Esophagus muscularis mucosa (tissue), 4 donors: Measurements from ENCODE around the gene PXT1. TPM values are rescaled to one million over a fixed set of nuclear protein-coding genes. Genes with fewer than 3 reads are reported as not detected.
"Not testable (repeated sequence)": the region's sequence is repeated elsewhere in the genome, so short reads cannot be mapped to it uniquely, and the experiment has no call there.

Experiments used
- DNase-seq: peaks from one replicate; pipeline ENCODE4 v3.0.0-alpha.2; 2017; ENCODE audit errors: extremely low spot score
- H3K27ac ChIP-seq, 4 donors: fragments of 200-600 bp; sonication (generic); replicated peaks in 1 of 4; 1 replicate in 3 of 4; 2 replicates in 1 of 4; pipeline ENCODE4 v1.5.1; 2016 to 2019; ENCODE audit warnings: mild to moderate bottlenecking in 1 of 4
- H3K27me3 ChIP-seq, 4 donors: fragments of 200-600 bp; sonication (generic); one replicate each; pipeline versions ENCODE4 v1.5.1 to v1.6.0; 2016 to 2019
- H3K36me3 ChIP-seq, 4 donors: fragments of 200-600 bp; sonication (generic); one replicate each; pipeline ENCODE4 v1.5.1; 2016 to 2019
- H3K4me1 ChIP-seq, 4 donors: fragments of 200-600 bp; sonication (generic); one replicate each; pipeline ENCODE4 v1.5.1; 2016 to 2019
- H3K4me3 ChIP-seq, 4 donors: fragments of 200-600 bp; sonication (generic); 1 replicate in 2 of 4; 2 replicates in 2 of 4; pipeline ENCODE4 v1.5.1; 2016 to 2019; ENCODE audit warnings: mild to moderate bottlenecking in 4 of 4, moderate library complexity in 1 of 4
- H3K9me3 ChIP-seq, 4 donors: fragments of 200-600 bp; sonication (generic); 1 replicate in 3 of 4; 2 replicates in 1 of 4; pipeline ENCODE4 v1.5.1; 2016 to 2019
- EP300 ChIP-seq: sonication (generic); formaldehyde crosslinking; IDR thresholded peaks from one replicate; pipeline ENCODE4 v1.6.1; 2017; ENCODE audit warnings: antibody characterized with exemption
- POLR2A ChIP-seq: fragments of 450-650 bp; IDR thresholded peaks from one replicate; pipeline ENCODE4 v1.6.1; 2017; ENCODE audit warnings: antibody characterized with exemption, moderate library complexity, mild to moderate bottlenecking, low read depth
- POLR2AphosphoS5 ChIP-seq, 2 donors: sonication (generic); formaldehyde crosslinking; IDR thresholded peaks; one replicate each; pipeline ENCODE4 v1.6.1; 2017; ENCODE audit warnings: antibody characterized with exemption in 2 of 2
- WGBS: methylation state at CpG from one replicate; pipeline ENCODE4 v1.1.5; 2018; 5-methylcytosine and 5-hydroxymethylcytosine counted together
- intact Hi-C: fragments of 100-400 bp; cut with DNase I; formaldehyde crosslinking; loops from one replicate; pipeline ENCODE4 v1.15.1; 2023
- total RNA-seq, 4 donors: library from RNA; depleted of rRNA; stranded (reverse); fragments of >200 nt; gene quantifications; one replicate each; pipeline versions ENCODE4 v1.1.0 to v1.2.1, GENCODE V29; 2016
- TF ChIP-seq, protein P1 (sequence below), 3 experiments: fragments of 200-600 bp in 2 of 3; fragments of 450-650 bp in 1 of 3; sonication (generic) in 2 of 3; IDR thresholded peaks; one replicate each; pipeline ENCODE4 v1.5.1; 2017 to 2019; ENCODE audit warnings: antibody characterized with exemption in 3 of 3, mild to moderate bottlenecking in 2 of 3, moderate library complexity in 1 of 3

The PXT1 gene
- total RNA-seq, 4 donors from 2014 or later = not detected

DNA sequence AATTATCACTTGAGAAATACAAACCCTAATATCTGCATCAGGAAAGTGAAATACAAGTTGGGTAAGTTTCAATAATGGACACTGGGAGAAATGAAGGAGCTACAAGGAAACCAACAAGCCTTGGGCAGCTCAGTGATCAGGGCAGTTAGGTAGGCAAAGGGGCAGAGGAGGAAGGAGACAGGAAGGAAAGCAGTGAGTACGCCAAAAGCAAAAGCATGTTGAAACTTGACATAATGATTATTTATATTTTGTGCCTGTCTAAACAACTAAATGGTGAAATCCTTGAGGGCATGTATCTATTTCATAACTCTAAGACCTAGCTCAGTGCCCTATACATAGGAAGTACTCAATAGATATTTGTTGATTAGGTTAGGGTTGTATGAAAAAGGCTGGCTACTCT lies 23.3 kb downstream of the PXT1 start:
- H3K4me3 ChIP-seq = no peak overlapping the region
- WGBS = 88% methylated on average over 1 of the region's 1 CpG
- no peaks in the 10 kb centered on the region for H3K27me3 ChIP-seq
- TF ChIP-seq EP300 (no peak), POLR2AphosphoS5 (IDR thresholded peaks at IDR 0.05) (no peak), POLR2A (no peak)
- TF ChIP-seq, protein P1, sequence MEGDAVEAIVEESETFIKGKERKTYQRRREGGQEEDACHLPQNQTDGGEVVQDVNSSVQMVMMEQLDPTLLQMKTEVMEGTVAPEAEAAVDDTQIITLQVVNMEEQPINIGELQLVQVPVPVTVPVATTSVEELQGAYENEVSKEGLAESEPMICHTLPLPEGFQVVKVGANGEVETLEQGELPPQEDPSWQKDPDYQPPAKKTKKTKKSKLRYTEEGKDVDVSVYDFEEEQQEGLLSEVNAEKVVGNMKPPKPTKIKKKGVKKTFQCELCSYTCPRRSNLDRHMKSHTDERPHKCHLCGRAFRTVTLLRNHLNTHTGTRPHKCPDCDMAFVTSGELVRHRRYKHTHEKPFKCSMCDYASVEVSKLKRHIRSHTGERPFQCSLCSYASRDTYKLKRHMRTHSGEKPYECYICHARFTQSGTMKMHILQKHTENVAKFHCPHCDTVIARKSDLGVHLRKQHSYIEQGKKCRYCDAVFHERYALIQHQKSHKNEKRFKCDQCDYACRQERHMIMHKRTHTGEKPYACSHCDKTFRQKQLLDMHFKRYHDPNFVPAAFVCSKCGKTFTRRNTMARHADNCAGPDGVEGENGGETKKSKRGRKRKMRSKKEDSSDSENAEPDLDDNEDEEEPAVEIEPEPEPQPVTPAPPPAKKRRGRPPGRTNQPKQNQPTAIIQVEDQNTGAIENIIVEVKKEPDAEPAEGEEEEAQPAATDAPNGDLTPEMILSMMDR (IDR thresholded peaks at IDR 0.05) = no peak
- H3K27ac ChIP-seq = no peak overlapping the region
- intact Hi-C loops = no loop called here
- H3K4me1 ChIP-seq = peaks cover 5 to 15% (median 12%) of the 10 kb centered on the region in 4 donors
- DNase-seq = no peak
- H3K9me3 ChIP-seq = no peaks in the 10 kb centered on the region
- no peaks in the 10 kb centered on the region for H3K36me3 ChIP-seq

DNA sequence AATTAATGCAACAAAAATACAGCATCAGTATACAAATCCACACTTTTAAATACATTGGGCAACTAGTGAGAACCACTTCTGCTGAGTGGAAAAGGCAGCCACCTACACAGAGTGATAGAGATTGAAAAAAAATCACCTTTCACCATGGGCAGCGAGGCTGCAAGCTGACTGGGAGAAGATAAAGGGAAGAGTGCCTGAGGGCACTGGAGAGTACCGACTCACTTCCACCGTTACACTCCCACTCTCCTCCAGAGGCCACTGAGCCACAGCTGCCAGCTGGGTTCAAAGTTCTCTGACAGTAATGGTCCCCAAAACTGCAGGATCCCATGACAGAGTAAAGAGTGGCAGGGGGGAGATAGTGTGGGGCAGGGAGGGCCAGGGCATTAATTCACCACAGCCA lies 24.1 kb downstream of the PXT1 start:
- H3K4me1 ChIP-seq = peaks cover 5 to 12% (median 8%) of the 10 kb centered on the region in 4 donors
- WGBS = 91% methylated on average over 3 of the region's 3 CpGs
- H3K27ac ChIP-seq = no peak overlapping the region
- no peak for DNase-seq
- no peaks in the 10 kb centered on the region for H3K36me3 ChIP-seq
- intact Hi-C loops = no loop called here
- H3K9me3 ChIP-seq = no peaks in the 10 kb centered on the region
- TF ChIP-seq POLR2A (no peak), EP300 (no peak), POLR2AphosphoS5 (IDR thresholded peaks at IDR 0.05) (no peak)
- TF ChIP-seq, protein P1 (IDR thresholded peaks at IDR 0.05) = no peak
- H3K4me3 ChIP-seq = no peak overlapping the region
- no peaks in the 10 kb centered on the region for H3K27me3 ChIP-seq

DNA sequence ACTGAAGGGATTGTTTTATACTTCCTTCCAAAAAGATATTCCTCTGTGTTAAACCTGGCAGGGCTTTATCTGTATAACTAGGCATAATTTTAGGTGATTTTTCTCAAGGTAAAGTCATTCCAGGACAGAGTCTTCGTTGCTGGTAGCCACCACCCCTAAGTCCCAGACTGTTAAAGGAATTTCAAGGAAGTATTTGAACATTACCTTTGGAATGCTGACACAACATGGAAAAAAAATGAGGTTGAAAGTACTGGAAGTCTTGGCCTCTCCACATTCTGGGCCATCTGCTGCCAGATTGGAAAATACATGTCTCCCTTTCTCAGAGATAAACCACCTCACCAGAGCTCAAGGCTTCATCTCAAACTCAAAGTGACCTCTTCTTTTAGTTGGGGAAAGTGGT lies 28.2 kb downstream of the PXT1 start:
- Histone ChIP-seq H3K4me1 (no peaks in the 10 kb centered on the region), H3K4me3 (no peak overlapping the region), H3K9me3 (no peaks in the 10 kb centered on the region), H3K27ac (no peak overlapping the region), H3K36me3 (no peaks in the 10 kb centered on the region), H3K27me3 (no peaks in the 10 kb centered on the region)
- WGBS = 53% methylated on average over 1 of the region's 1 CpG
- TF ChIP-seq POLR2AphosphoS5 (IDR thresholded peaks at IDR 0.05) = no peak
- no peak for TF ChIP-seq POLR2A
- TF ChIP-seq, protein P1 (IDR thresholded peaks at IDR 0.05) = no peak
- TF ChIP-seq EP300 = no peak
- no peak for DNase-seq
- intact Hi-C loops = no loop called here

DNA sequence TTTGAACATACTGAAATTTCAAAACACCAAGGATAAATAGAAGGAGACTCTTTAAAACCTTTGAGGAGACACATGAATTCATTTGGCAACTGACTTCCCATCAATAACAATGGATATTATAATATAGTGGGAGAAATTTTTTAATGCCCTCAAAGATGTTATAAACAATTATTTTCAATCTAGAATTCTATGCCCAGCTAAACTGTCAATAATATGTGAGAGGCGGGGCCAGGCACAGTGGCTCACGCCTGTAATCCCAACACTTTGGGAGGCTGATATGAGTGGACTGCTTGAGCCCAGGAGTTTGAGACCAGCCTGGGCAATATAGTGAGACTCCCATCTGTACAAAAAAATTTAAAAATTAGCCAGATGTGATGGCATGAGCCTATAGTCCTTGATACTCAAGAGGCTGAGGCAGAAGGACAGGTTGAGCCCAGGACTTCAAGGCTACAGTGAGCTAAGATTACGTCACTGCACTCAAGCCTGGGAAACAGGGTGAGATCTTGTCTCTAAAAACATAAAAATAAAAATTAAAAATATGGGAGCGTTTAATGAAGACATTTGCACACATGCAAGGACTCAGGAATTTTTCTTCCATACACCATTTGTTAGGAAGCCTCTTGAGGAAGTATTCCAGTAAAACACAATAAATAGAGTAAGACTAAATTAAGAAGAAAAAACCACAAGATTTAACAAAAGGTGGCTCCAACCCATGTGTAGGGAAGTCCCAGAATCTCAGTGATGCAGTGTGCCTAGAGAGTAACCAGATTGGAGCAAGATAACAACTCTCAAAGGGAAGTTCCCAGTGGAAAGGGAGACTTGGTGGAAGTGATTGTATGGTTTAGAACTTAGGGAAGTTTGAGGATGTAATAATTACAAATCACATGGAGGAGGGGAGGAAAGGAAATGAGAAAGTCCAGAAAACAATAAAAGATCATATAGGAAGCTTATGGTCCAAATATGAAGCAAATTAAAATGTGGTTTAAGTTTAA lies 28.9 kb downstream of the PXT1 start:
- DNase-seq = no peak
- H3K4me3 ChIP-seq = no peak overlapping the region
- H3K9me3 ChIP-seq = no peaks in the 10 kb centered on the region
- no peaks in the 10 kb centered on the region for H3K36me3 ChIP-seq
- TF ChIP-seq POLR2A (no peak), EP300 (no peak)
- TF ChIP-seq, protein P1 (IDR thresholded peaks at IDR 0.05) = no peak
- WGBS = 95% methylated on average over 4 of the region's 4 CpGs
- H3K4me1 ChIP-seq = no peaks in the 10 kb centered on the region
- H3K27ac ChIP-seq = no peak overlapping the region
- H3K27me3 ChIP-seq = no peaks in the 10 kb centered on the region
- intact Hi-C loops = no loop called here

DNA sequence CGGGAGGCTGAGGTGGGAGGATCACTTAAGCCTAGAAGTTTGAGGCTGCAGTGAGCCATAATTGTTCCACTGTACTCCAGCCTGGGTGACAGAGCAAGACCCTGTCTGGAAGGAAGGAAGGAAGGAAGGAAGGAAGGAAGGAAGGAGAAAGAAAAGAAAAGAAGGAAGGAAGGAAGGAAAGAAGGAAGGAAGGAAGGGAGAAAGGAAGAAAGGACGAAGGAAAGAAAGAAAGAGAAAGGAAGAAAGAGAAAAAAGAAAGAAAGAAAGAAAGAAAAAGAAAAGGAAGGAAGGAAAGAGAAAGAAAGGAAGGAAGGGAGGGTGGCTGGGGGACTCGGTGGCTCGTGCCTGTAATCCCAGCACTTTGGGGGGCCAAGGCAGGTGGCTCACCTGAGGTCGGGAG lies 32.9 kb downstream of the PXT1 start:
- WGBS = 65% methylated on average over 5 of the region's 5 CpGs
- H3K4me3 ChIP-seq, H3K4me1 ChIP-seq, H3K9me3 ChIP-seq, H3K27ac ChIP-seq, H3K27me3 ChIP-seq, DNase-seq, H3K36me3 ChIP-seq, intact Hi-C loops: not testable (repeated sequence)
